Right lobe of liver (tissue), 4 donors: ENCODE results near the gene SRRM4.

Source experiments
- CTCF ChIP-seq, 4 donors: fragments of 200-600 bp in 3 of 4; fragments of 450-650 bp in 1 of 4; IDR thresholded peaks; one replicate each; pipeline versions ENCODE4 v1.5.1 to v1.8.0; 2016 to 2022; ENCODE audit warnings: antibody characterized with exemption in 4 of 4, mild to moderate bottlenecking in 2 of 4
- POLR2A ChIP-seq: fragments of 450-650 bp; IDR thresholded peaks from one replicate; pipeline ENCODE4 v1.6.1; 2017; ENCODE audit warnings: antibody characterized with exemption, mild to moderate bottlenecking
- donor health status: DM: no; HTN: no; CAD: no.
- donor health status: DM: no; HTN: no; CAD: no.
- donor health status: DM: no; HTN: yes; CAD: no.

GRCh38 chr12:119207063-119207560, 225.8 kb downstream of the SRRM4 start:
- TF ChIP-seq CTCF (IDR thresholded peaks at IDR 0.05) (no peak), POLR2A (no peak)
